NAMALWA (cell line): ENCODE data around the gene CCL4.
"Not testable (repeated sequence)": the region's sequence is repeated elsewhere in the genome, so short reads cannot be mapped to it uniquely, and the experiment has no call there.

Experiments used
- DNase-seq: peaks from one replicate; pipeline ENCODE4 v3.0.0-alpha.2; 2015; ENCODE audit warnings: low spot score

The CCL4 gene

GRCh38 chr17:36103401-36103975, at the start of gene CCL4:
CCL4 (plus strand) TSS chr17:36103827; CDS start chr17:36103906, 79 bp downstream.
- peak; percentile 70 for DNase-seq

- no peak for DNase-seq
These were observed 48.5 kb upstream of the CCL4 start for GRCh38 chr17:36055171-36055570.

- DNase-seq, result no peak
These were observed 47.6 kb upstream of the CCL4 start for GRCh38 chr17:36055921-36056520.

- DNase-seq, result no peak
These were observed 45.7 kb upstream of the CCL4 start for GRCh38 chr17:36057911-36058310.

- no peak for DNase-seq
These were observed 44.2 kb upstream of the CCL4 start for GRCh38 chr17:36059406-36059805.

GRCh38 chr17:36060816-36061215, 42.8 kb upstream of the CCL4 start:
- no peak for DNase-seq

GRCh38 chr17:36063786-36064541, 39.7 kb upstream of the CCL4 start, which contains the start of gene CCL18:
CCL18 (plus strand) TSS chr17:36064272; CDS start chr17:36064343, 71 bp downstream.
- DNase-seq, result no peak

- DNase-seq, result no peak
These were observed 37.2 kb upstream of the CCL4 start for GRCh38 chr17:36066365-36066985.

- peak; percentile 18 for DNase-seq
These were observed 35.1 kb upstream of the CCL4 start for GRCh38 chr17:36068524-36068923.

- DNase-seq, result no peak
These were observed 34.5 kb upstream of the CCL4 start for GRCh38 chr17:36069136-36069535.

- no peak for DNase-seq
These were observed 33.2 kb upstream of the CCL4 start for GRCh38 chr17:36070427-36070826.

- DNase-seq, result no peak
These were observed 31.9 kb upstream of the CCL4 start for GRCh38 chr17:36071751-36072150.

GRCh38 chr17:36072431-36073121, 31.1 kb upstream of the CCL4 start:
- peak; percentile 78 for DNase-seq

- DNase-seq, result no peak
These were observed 29.3 kb upstream of the CCL4 start for GRCh38 chr17:36074365-36074764.

GRCh38 chr17:36081681-36082471, 21.8 kb upstream of the CCL4 start:
- not testable (repeated sequence) for DNase-seq

GRCh38 chr17:36082482-36083120, 21.0 kb upstream of the CCL4 start:
- DNase-seq, result peak; percentile 78

- DNase-seq, result not testable (repeated sequence)
These were observed 19.9 kb upstream of the CCL4 start for GRCh38 chr17:36083691-36084090.

- DNase-seq, result no peak
These were observed 17.9 kb upstream of the CCL4 start for GRCh38 chr17:36085765-36086164.

GRCh38 chr17:36086791-36087190, 16.8 kb upstream of the CCL4 start:
- no peak for DNase-seq

GRCh38 chr17:36087471-36087870, 16.2 kb upstream of the CCL4 start:
- not testable (repeated sequence) for DNase-seq
